Measurements from ENCODE around the gene SRCAP. TPM values are rescaled to one million over a fixed set of nuclear protein-coding genes. Genes with fewer than 3 reads are reported as not detected.
A peak's percentile ranks its signal among the peaks of the same experiment; 100 is the strongest.

The SRCAP gene
- total RNA-seq, 1 experiment from 2014 or later, result 57.4 TPM

DNA sequence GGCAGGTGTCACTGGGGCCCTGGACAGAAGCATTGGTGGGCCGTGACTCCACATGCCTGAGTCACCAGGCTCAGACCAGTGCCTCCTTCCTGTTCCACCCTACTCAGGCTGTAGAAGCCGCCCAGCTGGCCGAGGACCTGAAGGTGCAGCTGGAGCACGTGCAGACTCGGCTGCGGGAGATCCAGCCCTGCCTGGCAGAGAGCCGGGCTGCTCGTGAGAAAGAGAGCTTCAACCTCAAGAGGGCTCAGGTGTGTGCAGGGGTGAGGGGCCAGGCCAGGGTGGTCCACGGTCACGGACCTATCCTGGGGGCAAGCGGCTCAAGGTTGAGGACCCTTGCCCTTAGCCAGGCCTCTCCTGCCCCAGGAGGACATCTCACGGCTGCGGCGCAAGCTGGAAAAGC lies 72.8 kb downstream of the SRCAP start:
- Histone ChIP-seq H3K9me3 (no peaks in the 10 kb centered on the region), H3K4me1 (peaks cover 4% of the 10 kb centered on the region), H3K36me3 (ENCODE audit: control insufficient read depth, insufficient read depth, low read length) (peaks cover 10% of the 10 kb centered on the region), H3K27me3 (replicated peaks; ENCODE audit: control insufficient read depth, insufficient read depth, low read length) (no peaks in the 10 kb centered on the region), H3K4me3 (ENCODE audit: low read depth, low read length) (no peak overlapping the region)
- CTCF ChIA-PET, result no interaction called here
- H3K27me3 Mint-ChIP-seq (ENCODE audit: insufficient read depth, unreplicated experiment), result no peaks in the 10 kb centered on the region
- POLR2A ChIA-PET, result interaction anchor here (0.6 kb wide), 1 partner anchor 34 kb away, joined by 3 read pairs; no protein-coding TSS in a partner anchor
- H3K36me3 Mint-ChIP-seq (ENCODE audit: insufficient read depth, unreplicated experiment), result peaks cover 77% of the 10 kb centered on the region
- TF ChIP-seq, protein P1, sequence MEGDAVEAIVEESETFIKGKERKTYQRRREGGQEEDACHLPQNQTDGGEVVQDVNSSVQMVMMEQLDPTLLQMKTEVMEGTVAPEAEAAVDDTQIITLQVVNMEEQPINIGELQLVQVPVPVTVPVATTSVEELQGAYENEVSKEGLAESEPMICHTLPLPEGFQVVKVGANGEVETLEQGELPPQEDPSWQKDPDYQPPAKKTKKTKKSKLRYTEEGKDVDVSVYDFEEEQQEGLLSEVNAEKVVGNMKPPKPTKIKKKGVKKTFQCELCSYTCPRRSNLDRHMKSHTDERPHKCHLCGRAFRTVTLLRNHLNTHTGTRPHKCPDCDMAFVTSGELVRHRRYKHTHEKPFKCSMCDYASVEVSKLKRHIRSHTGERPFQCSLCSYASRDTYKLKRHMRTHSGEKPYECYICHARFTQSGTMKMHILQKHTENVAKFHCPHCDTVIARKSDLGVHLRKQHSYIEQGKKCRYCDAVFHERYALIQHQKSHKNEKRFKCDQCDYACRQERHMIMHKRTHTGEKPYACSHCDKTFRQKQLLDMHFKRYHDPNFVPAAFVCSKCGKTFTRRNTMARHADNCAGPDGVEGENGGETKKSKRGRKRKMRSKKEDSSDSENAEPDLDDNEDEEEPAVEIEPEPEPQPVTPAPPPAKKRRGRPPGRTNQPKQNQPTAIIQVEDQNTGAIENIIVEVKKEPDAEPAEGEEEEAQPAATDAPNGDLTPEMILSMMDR (IDR thresholded peaks at IDR 0.05; ENCODE audit: insufficient read depth in 1 of 2, low read depth in 1 of 2, low read length in 1 of 2, severe bottlenecking in 1 of 2, unreplicated experiment in 1 of 2), result no peak
- H3K9me3 Mint-ChIP-seq (ENCODE audit: unreplicated experiment), result no peaks in the 10 kb centered on the region
- intact Hi-C loops (cut with micrococcal nuclease; ENCODE audit: unreplicated experiment), result no loop called here
- no peak for DNase-seq
- BruUV-seq (replicated peaks), result no TSS peak
- H3K4me1 Mint-ChIP-seq (ENCODE audit: low read depth, unreplicated experiment), result peaks cover 2% of the 10 kb centered on the region
- H3K27ac Mint-ChIP-seq (ENCODE audit: unreplicated experiment), result no peak overlapping the region
- no peak overlapping the region for H3K4me3 Mint-ChIP-seq (ENCODE audit: unreplicated experiment)

DNA sequence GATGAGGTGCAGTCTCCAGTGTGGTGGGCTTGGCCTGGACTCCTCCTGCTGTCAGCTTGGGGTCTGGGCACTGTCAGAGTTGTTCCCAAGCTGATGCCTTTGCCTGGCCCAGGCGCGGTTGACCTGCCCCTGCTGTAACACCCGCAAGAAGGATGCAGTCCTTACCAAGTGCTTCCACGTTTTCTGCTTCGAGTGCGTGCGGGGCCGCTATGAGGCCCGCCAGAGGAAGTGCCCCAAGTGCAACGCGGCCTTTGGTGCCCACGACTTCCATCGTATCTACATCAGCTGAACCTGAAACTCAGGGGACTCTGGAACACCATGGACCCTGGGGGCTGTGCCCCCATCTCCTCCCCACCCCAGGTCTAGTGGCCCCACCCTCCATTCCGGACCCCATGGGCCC lies 74.9 kb downstream of the SRCAP start:
- DNase-seq, result no peak
- no peak overlapping the region for H3K4me3 ChIP-seq (ENCODE audit: low read depth, low read length)
- TF ChIP-seq, protein P1 (IDR thresholded peaks at IDR 0.05; ENCODE audit: insufficient read depth in 1 of 2, low read depth in 1 of 2, low read length in 1 of 2, severe bottlenecking in 1 of 2, unreplicated experiment in 1 of 2), result no peak
- H3K27ac Mint-ChIP-seq (ENCODE audit: unreplicated experiment), result no peak overlapping the region
- H3K4me1 ChIP-seq, result peaks cover 12% of the 10 kb centered on the region
- H3K27me3 Mint-ChIP-seq (ENCODE audit: insufficient read depth, unreplicated experiment), result no peaks in the 10 kb centered on the region
- H3K4me1 Mint-ChIP-seq (ENCODE audit: low read depth, unreplicated experiment), result peaks cover 10% of the 10 kb centered on the region
- H3K27me3 ChIP-seq (replicated peaks; ENCODE audit: control insufficient read depth, insufficient read depth, low read length), result no peaks in the 10 kb centered on the region
- H3K4me3 Mint-ChIP-seq (ENCODE audit: unreplicated experiment), result no peak overlapping the region
- ChIA-PET CTCF (interaction anchor here (0.7 kb wide), 1 partner anchor 380 kb away, joined by 8 read pairs; no protein-coding TSS in a partner anchor), POLR2A (no interaction called here)
- no peaks in the 10 kb centered on the region for H3K9me3 ChIP-seq
- peaks cover 80% of the 10 kb centered on the region for H3K36me3 Mint-ChIP-seq (ENCODE audit: insufficient read depth, unreplicated experiment)
- no peaks in the 10 kb centered on the region for H3K9me3 Mint-ChIP-seq (ENCODE audit: unreplicated experiment)
- peaks cover 5% of the 10 kb centered on the region for H3K36me3 ChIP-seq (ENCODE audit: control insufficient read depth, insufficient read depth, low read length)
- intact Hi-C loops (cut with micrococcal nuclease; ENCODE audit: unreplicated experiment), result loop anchor here (2.0 kb wide), 1 partner anchor 41 kb away; no protein-coding TSS in a partner anchor
- BruUV-seq (replicated peaks), result no TSS peak

DNA sequence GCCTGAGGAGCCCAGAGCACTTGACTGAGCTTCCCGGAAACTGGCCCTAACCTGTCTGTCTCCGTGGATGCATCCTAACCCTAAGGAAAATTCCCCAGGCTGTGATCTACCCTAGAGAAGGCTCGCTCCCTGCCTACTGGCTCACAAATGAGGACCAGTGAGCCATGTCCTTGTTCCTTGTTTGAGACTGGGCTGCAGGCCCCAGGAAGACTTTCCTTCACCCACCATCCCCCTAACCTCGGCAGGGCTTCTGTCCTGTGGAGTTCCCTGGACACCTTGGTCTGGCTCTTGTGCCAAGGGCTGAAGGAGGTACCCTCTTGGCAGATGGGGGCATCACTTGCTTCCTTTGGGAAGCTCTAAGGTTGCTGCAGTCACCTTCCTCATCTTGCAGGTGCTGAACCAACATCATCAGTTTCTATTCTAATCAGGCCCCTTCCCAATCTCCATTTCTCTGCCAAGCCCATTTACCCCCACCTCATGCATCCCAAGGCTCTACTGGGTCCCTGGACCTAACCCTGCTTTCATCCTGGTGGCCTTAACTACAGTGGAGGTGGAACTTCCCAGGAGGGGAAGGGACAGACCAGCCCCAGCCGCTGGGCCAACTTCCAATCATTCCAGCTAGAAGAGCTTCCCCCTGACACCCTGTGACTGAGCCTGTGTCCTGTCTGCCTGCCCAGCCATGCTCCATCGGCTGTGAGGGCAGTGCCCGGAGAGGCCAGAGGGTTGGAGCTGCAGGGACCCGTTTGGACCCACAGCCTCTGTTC lies 75.6 kb downstream of the SRCAP start:
- CTCF ChIA-PET, result interaction anchor here (0.7 to 1.5 kb wide), 4 partner anchors 12 to 380 kb away, joined by 3 to 8 read pairs (median 4); partner anchors contain the start of gene ZNF629
- Histone ChIP-seq H3K9me3 (no peaks in the 10 kb centered on the region), H3K4me3 (ENCODE audit: low read depth, low read length) (no peak overlapping the region), H3K27me3 (replicated peaks; ENCODE audit: control insufficient read depth, insufficient read depth, low read length) (no peaks in the 10 kb centered on the region), H3K4me1 (peaks cover 12% of the 10 kb centered on the region), H3K36me3 (ENCODE audit: control insufficient read depth, insufficient read depth, low read length) (peaks cover 3% of the 10 kb centered on the region)
- BruUV-seq (replicated peaks), result no TSS peak
- H3K27ac Mint-ChIP-seq (ENCODE audit: unreplicated experiment), result peak overlapping the region; percentile 91
- no peak for DNase-seq
- H3K4me3 Mint-ChIP-seq (ENCODE audit: unreplicated experiment), result peak overlapping the region; percentile 75
- no peaks in the 10 kb centered on the region for H3K27me3 Mint-ChIP-seq (ENCODE audit: insufficient read depth, unreplicated experiment)
- intact Hi-C loops (cut with micrococcal nuclease; ENCODE audit: unreplicated experiment), result loop anchor here (1.0 to 2.0 kb wide), 3 partner anchors 12 to 148 kb away; partner anchors contain the start of genes CFAP119 and RNF40
- TF ChIP-seq, protein P1 (IDR thresholded peaks at IDR 0.05; ENCODE audit: insufficient read depth in 1 of 2, low read depth in 1 of 2, low read length in 1 of 2, severe bottlenecking in 1 of 2, unreplicated experiment in 1 of 2), result no peak
- H3K9me3 Mint-ChIP-seq (ENCODE audit: unreplicated experiment), result no peaks in the 10 kb centered on the region
- H3K36me3 Mint-ChIP-seq (ENCODE audit: insufficient read depth, unreplicated experiment), result peaks cover 81% of the 10 kb centered on the region
- POLR2A ChIA-PET, result interaction anchor here (0.6 to 1.5 kb wide), 6 partner anchors 12 to 68 kb away, joined by 3 to 10 read pairs (median 3); partner anchors contain the start of genes PHKG2 and ZNF629
- H3K4me1 Mint-ChIP-seq (ENCODE audit: low read depth, unreplicated experiment), result peaks cover 10% of the 10 kb centered on the region

All from Caco-2 (cell line).